Activated T-cell treated with anti-CD3 and anti-CD28 coated beads, Interleukin-2, amount 50 U/mL, for 24 hours (primary cell): Measurements from ENCODE around the gene KCTD12.

ENCODE experiments used
- DNase-seq: peaks from one replicate; pipeline ENCODE4 v3.0.0-alpha.2; 2020
- H3K27ac Mint-ChIP-seq: 2 replicates; pipeline ENCODE4 v1.8.0; 2020; ENCODE audit warnings: mild to moderate bottlenecking, mixed read lengths
- H3K27me3 Mint-ChIP-seq: 2 replicates; pipeline ENCODE4 v1.8.0; 2020; ENCODE audit warnings: mixed read lengths
- H3K36me3 Mint-ChIP-seq: 2 replicates; pipeline ENCODE4 v1.8.0; 2020; ENCODE audit warnings: low read depth, mixed read lengths
- H3K4me1 Mint-ChIP-seq: 2 replicates; pipeline ENCODE4 v1.8.0; 2020; ENCODE audit warnings: low read depth, mixed read lengths
- H3K4me3 Mint-ChIP-seq: 2 replicates; pipeline ENCODE4 v1.8.0; 2020; ENCODE audit warnings: mild to moderate bottlenecking, moderate library complexity, mixed read lengths
- H3K9me3 Mint-ChIP-seq: 2 replicates; pipeline ENCODE4 v1.8.0; 2020; ENCODE audit warnings: mixed read lengths

The KCTD12 gene

DNA sequence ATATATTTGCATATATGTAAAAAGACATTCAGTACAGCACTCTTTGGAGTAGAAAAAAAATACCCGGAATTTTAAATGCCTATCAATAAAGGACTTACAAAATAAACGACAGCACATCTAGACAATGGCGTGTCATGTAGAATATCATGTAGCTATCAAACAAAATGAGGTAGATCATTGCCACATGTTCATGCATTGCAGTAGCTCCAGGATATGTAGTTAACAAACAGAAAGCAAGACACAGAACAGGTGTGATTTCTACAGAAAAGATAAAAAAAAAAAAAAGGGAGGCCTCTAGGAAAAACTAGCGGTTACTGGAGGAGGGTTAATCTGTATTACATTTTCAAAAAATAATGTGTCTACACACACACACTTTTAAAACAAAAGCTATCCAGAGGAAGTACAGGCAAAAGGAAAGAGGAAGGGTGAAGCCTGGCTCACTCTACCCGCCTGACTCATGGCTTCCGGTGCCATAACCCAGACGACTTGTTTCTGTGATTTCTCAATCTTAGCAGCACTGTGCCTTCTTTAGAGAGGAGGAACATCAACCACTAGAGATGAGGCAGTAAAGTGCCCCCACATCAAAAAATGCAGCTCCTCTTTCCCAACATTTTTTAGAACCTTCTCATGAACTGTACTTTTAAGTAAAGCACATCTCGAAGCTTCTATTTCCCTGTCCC lies 6.9 kb downstream of the KCTD12 start:
- Mint-ChIP-seq H3K4me1 (peaks cover 33% of the 10 kb centered on the region), H3K9me3 (no peaks in the 10 kb centered on the region), H3K4me3 (peak overlapping the region; percentile 71), H3K27ac (peak overlapping the region; percentile 89), H3K36me3 (peaks cover 4% of the 10 kb centered on the region), H3K27me3 (no peaks in the 10 kb centered on the region)
- DNase-seq, result peak; percentile 62

DNA sequence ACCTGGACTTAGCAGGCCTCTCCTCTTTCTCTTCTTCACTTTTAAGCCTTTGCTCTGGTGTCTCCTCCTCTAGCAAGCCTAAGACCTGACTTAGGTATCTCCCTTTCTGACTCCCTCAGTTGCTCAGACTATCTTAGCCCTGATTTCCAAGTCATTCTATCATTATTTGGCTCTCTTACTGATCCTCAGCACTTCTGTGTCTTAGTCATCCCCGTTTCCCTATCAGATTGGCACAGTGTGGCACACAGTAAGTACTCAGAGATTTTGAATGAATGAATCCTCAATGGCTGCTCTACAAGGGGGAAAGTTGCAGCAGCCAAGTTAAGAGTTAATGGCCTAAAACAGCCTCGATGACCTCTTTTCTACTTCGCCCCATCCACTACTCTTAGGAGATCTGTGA lies 8.2 kb downstream of the KCTD12 start:
- no peak overlapping the region for H3K27ac Mint-ChIP-seq
- H3K4me3 Mint-ChIP-seq, result no peak overlapping the region
- H3K4me1 Mint-ChIP-seq, result peaks cover 27% of the 10 kb centered on the region
- H3K27me3 Mint-ChIP-seq, result no peaks in the 10 kb centered on the region
- no peaks in the 10 kb centered on the region for H3K9me3 Mint-ChIP-seq
- DNase-seq, result no peak
- H3K36me3 Mint-ChIP-seq, result peaks cover 4% of the 10 kb centered on the region

DNA sequence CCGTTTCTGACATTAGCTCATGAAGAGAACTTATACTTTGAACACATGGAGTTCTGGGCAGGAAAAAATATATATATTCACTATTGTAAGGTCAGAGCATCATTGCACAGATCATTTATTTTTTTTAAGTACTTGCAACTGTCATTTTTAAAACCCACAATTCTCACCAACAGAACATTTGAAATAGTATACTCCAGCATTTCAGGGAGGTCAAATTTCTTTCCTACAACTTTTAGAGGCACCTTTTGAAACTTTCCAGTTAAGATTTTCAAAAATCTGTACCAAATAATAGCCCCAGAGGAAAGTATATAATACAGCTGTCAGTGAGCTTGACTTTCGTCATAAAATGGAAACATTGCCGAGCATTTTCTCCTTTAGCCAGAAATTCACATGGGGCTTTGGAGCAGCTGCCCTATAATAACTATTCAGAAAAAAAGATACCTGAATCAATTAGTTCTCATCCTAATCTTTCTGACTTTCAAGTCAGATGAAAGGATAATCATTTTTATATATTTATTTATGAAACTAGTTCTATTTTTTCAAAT lies 10.9 kb downstream of the KCTD12 start:
- Mint-ChIP-seq H3K27ac (no peak overlapping the region), H3K9me3 (no peaks in the 10 kb centered on the region), H3K27me3 (peaks cover 6% of the 10 kb centered on the region), H3K4me1 (peaks cover 16% of the 10 kb centered on the region), H3K36me3 (no peaks in the 10 kb centered on the region), H3K4me3 (no peak overlapping the region)
- DNase-seq, result no peak

DNA sequence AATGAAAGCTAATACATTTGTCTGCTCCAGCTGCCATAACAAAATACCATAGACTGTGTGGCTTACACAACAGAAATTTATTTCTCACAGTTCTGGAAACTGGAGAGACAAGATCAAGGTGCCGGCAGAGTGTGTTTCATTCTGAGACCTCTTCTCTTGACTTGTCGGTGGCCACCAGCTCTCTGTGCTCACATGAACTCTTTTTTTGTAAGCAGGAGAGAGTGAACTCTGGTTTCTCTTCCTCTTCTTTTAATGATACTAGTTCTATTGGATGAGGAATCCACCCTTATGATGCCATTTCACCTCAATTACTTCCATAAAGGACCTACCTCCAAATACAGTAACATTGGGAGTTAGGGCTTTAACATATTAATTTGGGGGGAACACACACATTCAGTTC lies 11.7 kb downstream of the KCTD12 start:
- Mint-ChIP-seq H3K4me3 (no peak overlapping the region), H3K36me3 (no peaks in the 10 kb centered on the region), H3K9me3 (no peaks in the 10 kb centered on the region), H3K27me3 (peaks cover 6% of the 10 kb centered on the region), H3K27ac (no peak overlapping the region), H3K4me1 (peaks cover 10% of the 10 kb centered on the region)
- no peak for DNase-seq

DNA sequence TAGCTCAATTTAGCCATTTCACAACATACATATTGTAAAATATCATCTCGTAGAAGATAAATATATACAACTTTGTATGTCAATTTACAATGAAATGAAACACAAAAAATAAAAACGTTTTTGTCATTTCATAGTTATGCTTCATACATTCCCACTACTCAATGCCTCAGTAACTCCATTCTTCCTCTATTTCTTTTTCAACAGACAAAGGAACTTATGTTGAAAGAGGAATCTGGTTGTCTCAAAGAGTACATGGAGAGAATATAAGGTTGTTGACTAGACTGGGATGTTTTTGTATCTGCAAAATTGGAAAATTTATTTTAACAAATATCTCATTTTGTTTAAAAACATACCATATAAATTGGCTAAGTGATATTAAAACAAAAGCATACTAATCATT lies 12.8 kb downstream of the KCTD12 start:
- peaks cover 2% of the 10 kb centered on the region for H3K4me1 Mint-ChIP-seq
- H3K27ac Mint-ChIP-seq, result no peak overlapping the region
- peaks cover 6% of the 10 kb centered on the region for H3K27me3 Mint-ChIP-seq
- H3K4me3 Mint-ChIP-seq, result no peak overlapping the region
- H3K9me3 Mint-ChIP-seq, result no peaks in the 10 kb centered on the region
- no peak for DNase-seq
- H3K36me3 Mint-ChIP-seq, result no peaks in the 10 kb centered on the region

DNA sequence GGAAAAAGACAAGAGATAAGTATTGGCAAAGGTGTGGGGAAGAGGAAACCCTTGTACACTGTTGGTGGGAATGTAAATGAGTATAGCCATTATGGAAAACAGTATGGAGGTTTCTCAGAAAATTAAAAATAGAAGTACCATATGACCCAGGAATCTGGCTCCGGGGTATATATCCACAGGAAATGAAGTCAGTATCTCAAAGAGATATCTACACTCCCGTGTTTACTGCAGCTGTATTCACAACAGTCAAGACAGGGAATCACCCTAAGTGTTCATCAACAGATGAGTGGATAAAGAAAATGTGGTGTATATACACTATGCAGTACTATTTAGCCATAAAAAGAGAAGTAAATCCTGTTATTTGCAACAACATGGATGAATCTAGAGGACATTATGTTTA lies 13.5 kb downstream of the KCTD12 start:
- Mint-ChIP-seq H3K4me1 (no peaks in the 10 kb centered on the region), H3K9me3 (no peaks in the 10 kb centered on the region), H3K36me3 (no peaks in the 10 kb centered on the region), H3K27ac (no peak overlapping the region), H3K4me3 (no peak overlapping the region), H3K27me3 (peaks cover 6% of the 10 kb centered on the region)
- no peak for DNase-seq

DNA sequence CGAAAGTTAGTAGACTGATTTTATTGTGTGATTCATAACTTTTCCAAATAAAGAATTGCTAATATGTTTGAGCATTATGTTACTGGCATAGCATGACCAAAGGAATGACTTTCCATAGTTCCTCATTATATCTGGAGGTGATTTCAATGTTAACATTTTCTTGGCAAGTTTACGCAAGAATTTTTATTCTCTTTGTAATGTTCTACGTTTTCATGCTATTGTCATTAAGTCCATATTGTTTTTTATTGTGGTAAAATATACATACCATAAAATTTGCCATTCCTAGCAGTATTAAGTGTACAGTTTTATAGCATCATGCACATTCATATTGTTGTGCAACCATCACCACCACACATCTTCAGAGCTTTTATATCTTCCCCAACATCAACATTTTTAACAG lies 14.8 kb downstream of the KCTD12 start:
- H3K36me3 Mint-ChIP-seq, result no peaks in the 10 kb centered on the region

DNA sequence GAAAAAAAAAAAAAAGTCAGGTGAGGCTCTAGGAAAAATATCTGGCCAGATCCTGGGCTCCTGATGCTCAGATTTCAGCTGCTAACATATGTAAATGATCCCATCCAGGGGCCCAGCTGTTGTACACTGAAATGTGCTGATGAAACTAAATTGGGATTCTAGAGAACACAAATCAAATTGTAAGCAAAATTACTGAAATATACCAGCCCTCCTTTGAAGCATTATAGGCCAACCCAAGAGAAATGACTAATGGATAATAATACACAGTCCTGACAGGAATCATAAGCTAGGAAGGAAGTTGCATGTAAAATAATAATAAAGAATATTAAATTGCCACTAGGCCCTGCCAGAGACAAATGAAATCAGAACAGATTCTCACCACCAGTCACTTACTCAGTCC lies 17.8 kb downstream of the KCTD12 start:
- Mint-ChIP-seq H3K27me3 (peaks cover 25% of the 10 kb centered on the region), H3K36me3 (no peaks in the 10 kb centered on the region)

More for the DNA sequence above, 14.8 kb downstream of the KCTD12 start:
- peaks cover 14% of the 10 kb centered on the region for H3K27me3 Mint-ChIP-seq
- no peaks in the 10 kb centered on the region for H3K9me3 Mint-ChIP-seq
- no peak for DNase-seq
- H3K4me3 Mint-ChIP-seq, result no peak overlapping the region
- H3K27ac Mint-ChIP-seq, result no peak overlapping the region
- H3K4me1 Mint-ChIP-seq, result no peaks in the 10 kb centered on the region

DNA sequence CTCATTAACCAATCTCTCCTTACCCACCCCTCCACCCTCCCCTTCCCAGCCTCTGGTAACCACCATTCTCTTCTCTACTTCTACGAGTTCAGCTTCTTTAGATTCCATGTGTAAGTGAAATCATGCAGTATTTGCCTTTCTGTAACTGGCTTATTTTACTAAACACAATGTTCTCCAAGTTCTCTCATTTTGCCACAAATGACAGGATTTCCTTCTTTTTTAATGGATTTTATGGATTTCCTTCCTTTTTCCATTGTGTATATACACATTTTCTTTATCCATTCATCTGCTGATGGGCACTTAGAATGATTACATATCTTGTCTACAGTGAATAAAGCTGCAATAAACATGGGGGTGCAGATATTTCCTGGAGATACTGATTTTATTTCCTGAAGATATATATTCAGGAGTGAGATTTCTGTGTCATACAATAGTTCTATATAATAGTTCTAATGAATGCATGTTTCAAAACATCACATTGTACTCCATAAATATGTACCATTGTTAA lies 20.2 kb downstream of the KCTD12 start:
- Mint-ChIP-seq H3K4me1 (no peaks in the 10 kb centered on the region), H3K9me3 (no peaks in the 10 kb centered on the region), H3K36me3 (no peaks in the 10 kb centered on the region), H3K27me3 (peaks cover 23% of the 10 kb centered on the region), H3K27ac (no peak overlapping the region), H3K4me3 (no peak overlapping the region)
- no peak for DNase-seq

More for the DNA sequence above, 17.8 kb downstream of the KCTD12 start:
- Mint-ChIP-seq H3K4me3 (no peak overlapping the region), H3K4me1 (no peaks in the 10 kb centered on the region), H3K9me3 (no peaks in the 10 kb centered on the region), H3K27ac (no peak overlapping the region)
- no peak for DNase-seq

DNA sequence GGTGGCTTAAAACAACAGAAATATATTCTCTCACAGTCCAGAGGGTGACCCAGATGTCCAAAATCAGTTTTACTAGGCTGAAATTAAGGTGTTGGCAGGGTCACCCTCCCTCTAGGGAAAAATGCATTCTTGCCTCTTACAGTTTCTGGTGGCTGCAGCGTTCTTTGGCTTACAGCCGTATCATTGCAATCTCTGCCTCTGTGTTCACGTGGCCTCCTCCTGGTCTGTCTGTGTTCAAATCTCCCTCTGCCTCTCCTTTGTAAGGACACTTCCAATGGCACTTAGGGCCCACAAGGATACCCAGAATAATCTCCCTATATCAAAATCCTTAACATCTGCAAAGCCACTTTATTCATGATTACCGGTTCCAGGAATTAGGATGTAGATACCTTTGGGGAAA lies 21.1 kb downstream of the KCTD12 start:
- Mint-ChIP-seq H3K27ac (no peak overlapping the region), H3K4me1 (no peaks in the 10 kb centered on the region), H3K9me3 (no peaks in the 10 kb centered on the region), H3K4me3 (no peak overlapping the region), H3K27me3 (peaks cover 28% of the 10 kb centered on the region), H3K36me3 (no peaks in the 10 kb centered on the region)
- DNase-seq, result no peak

DNA sequence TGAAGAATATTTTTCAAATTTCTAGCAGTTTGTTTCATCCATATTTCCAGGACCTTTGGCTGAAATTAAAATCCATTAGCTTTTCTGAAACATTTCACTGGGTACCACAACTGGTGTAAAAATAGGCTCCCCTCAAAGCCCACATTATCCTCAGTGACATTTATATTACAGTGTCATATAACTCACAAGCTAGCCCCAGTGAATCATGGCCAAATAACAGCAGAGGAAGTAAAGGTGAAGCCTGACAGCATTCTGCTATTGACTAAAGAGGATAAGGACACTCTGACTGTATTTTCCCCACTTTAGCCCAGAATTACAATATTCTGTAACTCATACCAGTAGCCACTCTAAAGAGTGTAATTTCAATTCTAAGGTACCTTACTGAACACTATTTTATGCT lies 21.9 kb downstream of the KCTD12 start:
- Mint-ChIP-seq H3K9me3 (no peaks in the 10 kb centered on the region), H3K4me1 (no peaks in the 10 kb centered on the region), H3K36me3 (no peaks in the 10 kb centered on the region), H3K27me3 (peaks cover 30% of the 10 kb centered on the region), H3K4me3 (no peak overlapping the region), H3K27ac (no peak overlapping the region)
- DNase-seq, result no peak

DNA sequence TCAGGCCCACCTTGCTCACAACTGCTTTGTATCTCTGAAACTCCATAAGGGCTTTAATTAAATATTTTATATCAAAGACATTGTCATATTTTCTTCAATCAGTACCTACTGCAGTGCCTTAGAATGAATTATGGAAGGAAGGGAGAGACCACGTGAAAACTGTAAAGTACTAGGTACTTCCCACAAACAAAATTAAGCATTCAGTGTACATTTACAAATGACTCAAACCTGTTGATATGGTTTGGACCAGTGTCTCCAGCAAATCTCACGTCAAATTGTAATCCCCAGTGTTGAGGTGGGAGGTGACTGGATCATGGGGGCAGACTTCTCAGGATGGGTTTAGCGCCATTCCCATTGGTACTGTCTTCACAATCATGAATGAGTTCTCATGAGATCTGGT lies 23.2 kb downstream of the KCTD12 start:
- Mint-ChIP-seq H3K4me1 (no peaks in the 10 kb centered on the region), H3K27ac (no peak overlapping the region), H3K9me3 (peaks cover 2% of the 10 kb centered on the region), H3K27me3 (peaks cover 30% of the 10 kb centered on the region), H3K36me3 (no peaks in the 10 kb centered on the region), H3K4me3 (no peak overlapping the region)
- no peak for DNase-seq

DNA sequence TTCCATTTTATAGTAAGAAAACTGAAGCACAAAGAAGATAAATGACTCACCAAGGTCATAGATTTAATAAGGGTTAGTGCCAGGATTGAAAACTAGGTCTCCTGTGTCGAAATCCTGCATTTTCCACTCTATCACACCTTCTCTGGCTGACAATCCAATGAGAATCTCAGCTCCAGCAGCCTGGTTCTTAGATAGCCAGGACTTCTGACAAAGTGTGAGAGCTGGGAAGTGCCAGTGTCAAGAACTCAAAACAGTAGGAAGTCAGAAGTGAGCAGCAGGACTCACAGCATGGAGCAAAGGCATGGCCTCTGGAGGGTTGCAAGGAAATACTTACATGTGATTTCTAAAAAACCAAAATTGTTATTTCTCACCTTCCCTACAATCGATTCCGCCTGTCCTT lies 24.3 kb downstream of the KCTD12 start:
- no peak for DNase-seq
- no peaks in the 10 kb centered on the region for H3K36me3 Mint-ChIP-seq
- no peak overlapping the region for H3K27ac Mint-ChIP-seq
- H3K4me1 Mint-ChIP-seq, result no peaks in the 10 kb centered on the region
- peaks cover 2% of the 10 kb centered on the region for H3K9me3 Mint-ChIP-seq
- no peak overlapping the region for H3K4me3 Mint-ChIP-seq
- peaks cover 27% of the 10 kb centered on the region for H3K27me3 Mint-ChIP-seq

DNA sequence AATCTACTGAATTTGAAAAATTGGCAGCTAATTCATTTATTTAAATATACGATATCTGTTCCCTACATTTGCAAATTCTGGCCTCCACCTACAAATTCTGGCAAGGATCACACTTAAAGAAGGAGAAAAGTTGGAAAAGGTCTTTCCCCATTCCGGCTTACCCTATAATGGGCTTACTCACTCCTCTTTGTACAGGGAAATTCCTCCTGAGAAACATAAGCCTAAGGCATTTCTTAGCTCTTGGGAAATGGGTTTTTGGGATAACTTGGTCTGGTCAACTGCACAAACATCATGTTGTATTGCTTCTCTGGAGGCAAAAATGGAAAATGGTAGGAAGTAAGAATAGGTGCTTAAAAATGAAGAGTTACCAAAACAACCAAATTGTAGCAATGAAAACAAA lies 25.5 kb downstream of the KCTD12 start:
- DNase-seq, result no peak
- Mint-ChIP-seq H3K36me3 (no peaks in the 10 kb centered on the region), H3K4me3 (no peak overlapping the region), H3K4me1 (peaks cover 4% of the 10 kb centered on the region), H3K9me3 (peaks cover 2% of the 10 kb centered on the region), H3K27ac (no peak overlapping the region), H3K27me3 (peaks cover 17% of the 10 kb centered on the region)

DNA sequence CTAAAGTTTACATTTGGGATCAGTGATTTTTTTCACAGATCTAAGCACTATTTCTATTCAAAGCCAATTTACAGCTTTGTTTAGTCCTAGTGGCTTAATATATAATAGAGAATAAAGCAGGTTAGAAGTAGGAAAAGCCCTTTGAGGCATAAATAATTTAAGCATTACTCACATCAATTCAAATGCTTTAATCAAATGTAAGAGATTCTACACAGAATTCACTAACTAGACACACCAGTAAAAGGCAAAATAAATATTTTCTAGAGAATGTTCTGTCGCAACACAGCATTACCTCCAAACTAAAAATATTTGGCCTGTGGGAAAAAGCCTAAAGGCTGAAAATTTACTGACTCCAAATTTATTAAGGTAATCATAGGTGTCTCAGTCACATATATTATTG lies 31.3 kb downstream of the KCTD12 start:
- DNase-seq, result no peak
- no peak overlapping the region for H3K27ac Mint-ChIP-seq
- no peak overlapping the region for H3K4me3 Mint-ChIP-seq
- no peaks in the 10 kb centered on the region for H3K36me3 Mint-ChIP-seq
- no peaks in the 10 kb centered on the region for H3K27me3 Mint-ChIP-seq
- H3K9me3 Mint-ChIP-seq, result peaks cover 2% of the 10 kb centered on the region
- H3K4me1 Mint-ChIP-seq, result peaks cover 4% of the 10 kb centered on the region
